OCI-LY1 (cell line): Measurements from ENCODE around the gene TOMM20.

ENCODE experiments used
- H2AFZ ChIP-seq: fragments of 200-600 bp; sonication (generic), shearing (Covaris generic); 2 replicates; pipeline ENCODE4 v1.6.0; 2014; ENCODE audit warnings: antibody characterized with exemption, mild to moderate bottlenecking, low read length
- H3F3A ChIP-seq: fragments of 200-600 bp; sonication (generic), shearing (Covaris generic); 2 replicates; pipeline ENCODE4 v1.6.0; 2014; ENCODE audit warnings: mild to moderate bottlenecking, antibody characterized with exemption, low read length, moderate library complexity; ENCODE audit not compliant: insufficient read depth
- H3K27ac ChIP-seq: fragments of 200-600 bp; sonication (generic); 2 replicates; pipeline ENCODE4 v1.5.1; 2014; ENCODE audit warnings: low read length, mixed run types, mild to moderate bottlenecking, low read depth; ENCODE audit not compliant: poor library complexity, severe bottlenecking
- H3K27me3 ChIP-seq: fragments of 200-600 bp; sonication (generic); 2 replicates; pipeline ENCODE4 v1.6.0; 2014; ENCODE audit warnings: antibody characterized with exemption, mild to moderate bottlenecking, low read length, moderate library complexity; ENCODE audit not compliant: insufficient read depth
- H3K36me3 ChIP-seq: fragments of 200-600 bp; sonication (generic); 2 replicates; pipeline ENCODE4 v1.6.1; 2014; ENCODE audit warnings: mild to moderate bottlenecking, antibody characterized with exemption, low read length, moderate library complexity, mixed read lengths; ENCODE audit not compliant: insufficient read depth
- H3K4me1 ChIP-seq: fragments of 200-600 bp; sonication (generic); 2 replicates; pipeline ENCODE4 v1.5.1; 2014; ENCODE audit warnings: mild to moderate bottlenecking, low read length, moderate library complexity; ENCODE audit not compliant: insufficient read depth, severe bottlenecking
- H3K4me2 ChIP-seq: fragments of 200-600 bp; sonication (generic), shearing (Covaris generic); 2 replicates; pipeline ENCODE4 v1.6.1; 2014; ENCODE audit warnings: low read length
- H3K4me3 ChIP-seq: fragments of 200-600 bp; sonication (generic); 2 replicates; pipeline ENCODE4 v1.5.1; 2014; ENCODE audit warnings: low read length, low read depth, mild to moderate bottlenecking, mixed read lengths; ENCODE audit not compliant: poor library complexity, severe bottlenecking
- H3K79me2 ChIP-seq: fragments of 200-600 bp; shearing (Covaris generic); 2 replicates; pipeline ENCODE4 v1.6.1; 2016; ENCODE audit warnings: mixed run types, low read length, mixed read lengths; ENCODE audit not compliant: insufficient read depth
- H3K9ac ChIP-seq: fragments of 200-600 bp; sonication (generic), shearing (Covaris generic); 2 replicates; pipeline ENCODE4 v1.6.1; 2014; ENCODE audit warnings: mild to moderate bottlenecking, low read length, mixed read lengths
- H3K9me2 ChIP-seq: fragments of 200-600 bp; sonication (generic), shearing (Covaris generic); 2 replicates; pipeline ENCODE4 v1.6.1; 2014; ENCODE audit warnings: low read depth, mild to moderate bottlenecking, low read length, mixed read lengths
- H3K9me3 ChIP-seq: fragments of 200-600 bp; shearing (Covaris generic); 2 replicates; pipeline ENCODE4 v1.6.1; 2014; ENCODE audit warnings: low read length, mixed read lengths
- H4K20me1 ChIP-seq: fragments of 200-600 bp; sonication (generic), shearing (Covaris generic); 2 replicates; pipeline ENCODE4 v1.6.0; 2016; ENCODE audit warnings: mild to moderate bottlenecking, low read length; ENCODE audit not compliant: insufficient read depth
- CTCF ChIP-seq: fragments of 200-600 bp; sonication (generic), shearing (Covaris generic); IDR thresholded peaks from 2 replicates; pipeline ENCODE4 v1.5.1; 2017; ENCODE audit warnings: mild to moderate bottlenecking, antibody characterized with exemption, low read length, moderate library complexity, mixed read lengths
- EZH2 ChIP-seq: fragments of 200-600 bp; sonication (generic), shearing (Covaris generic); IDR thresholded peaks from 2 replicates; pipeline ENCODE4 v1.8.0; 2017; ENCODE audit warnings: borderline replicate concordance, mixed run types, mild to moderate bottlenecking, antibody characterized with exemption, low read length, moderate library complexity, mixed read lengths

The TOMM20 gene

DNA sequence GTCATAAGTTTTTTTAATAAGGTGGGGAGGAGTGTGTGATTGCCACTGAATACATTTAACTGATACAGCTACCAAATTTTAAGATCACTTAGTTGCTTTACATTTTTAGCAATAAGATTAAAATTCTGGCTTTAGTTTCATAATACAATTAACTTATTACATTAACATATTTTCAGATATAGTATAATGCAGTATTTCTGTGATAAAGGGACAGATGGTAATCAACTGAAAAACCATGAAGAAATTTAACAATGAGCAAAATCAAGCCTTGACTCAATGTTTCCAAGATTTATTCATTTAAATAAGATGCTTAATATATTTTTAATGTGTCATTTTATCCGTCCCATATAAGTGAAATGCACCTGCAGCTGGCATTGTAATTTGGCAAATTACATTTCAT, 4.0 kb downstream of the TOMM20 start:
- no peak overlapping the region for H3K4me2 ChIP-seq
- H3F3A ChIP-seq = no peaks in the 10 kb centered on the region
- peaks cover 27% of the 10 kb centered on the region for H3K4me1 ChIP-seq
- H3K9me3 ChIP-seq = no peaks in the 10 kb centered on the region
- no peak overlapping the region for H3K27ac ChIP-seq
- no peak overlapping the region for H2AFZ ChIP-seq
- H3K27me3 ChIP-seq = no peaks in the 10 kb centered on the region
- H3K79me2 ChIP-seq = peaks cover 76% of the 10 kb centered on the region
- H3K9ac ChIP-seq = no peak overlapping the region
- no peak for TF ChIP-seq EZH2
- TF ChIP-seq CTCF = no peak
- H3K4me3 ChIP-seq = no peak overlapping the region
- H4K20me1 ChIP-seq = no peaks in the 10 kb centered on the region
- H3K9me2 ChIP-seq = no peaks in the 10 kb centered on the region
- peaks cover 74% of the 10 kb centered on the region for H3K36me3 ChIP-seq

GRCh38 chr1:235124111-235124510, 4.5 kb downstream of the TOMM20 start:
- Histone ChIP-seq H3K27me3 (no peaks in the 10 kb centered on the region), H3K36me3 (peaks cover 79% of the 10 kb centered on the region), H3K4me1 (peaks cover 25% of the 10 kb centered on the region), H3K9ac (no peak overlapping the region), H3K4me3 (no peak overlapping the region), H3K79me2 (peaks cover 76% of the 10 kb centered on the region), H3F3A (no peaks in the 10 kb centered on the region), H3K4me2 (no peak overlapping the region), H3K9me3 (no peaks in the 10 kb centered on the region), H2AFZ (no peak overlapping the region), H4K20me1 (no peaks in the 10 kb centered on the region), H3K27ac (no peak overlapping the region), H3K9me2 (no peaks in the 10 kb centered on the region)
- TF ChIP-seq EZH2 (no peak), CTCF (no peak)

GRCh38 chr1:235122348-235122747, 6.3 kb downstream of the TOMM20 start:
- no peaks in the 10 kb centered on the region for H3K9me3 ChIP-seq
- no peak overlapping the region for H3K27ac ChIP-seq
- no peaks in the 10 kb centered on the region for H3K27me3 ChIP-seq
- H3K9me2 ChIP-seq = no peaks in the 10 kb centered on the region
- no peaks in the 10 kb centered on the region for H3F3A ChIP-seq
- H3K4me3 ChIP-seq = no peak overlapping the region
- H3K4me2 ChIP-seq = no peak overlapping the region
- peaks cover 18% of the 10 kb centered on the region for H3K4me1 ChIP-seq
- H4K20me1 ChIP-seq = no peaks in the 10 kb centered on the region
- no peak overlapping the region for H3K9ac ChIP-seq
- no peak overlapping the region for H2AFZ ChIP-seq
- peaks cover 85% of the 10 kb centered on the region for H3K36me3 ChIP-seq
- TF ChIP-seq CTCF = no peak
- TF ChIP-seq EZH2 = no peak
- peaks cover 67% of the 10 kb centered on the region for H3K79me2 ChIP-seq
